Vagina (tissue), 2 donors: ENCODE data around the gene ELP1. TPM values are rescaled to one million over a fixed set of nuclear protein-coding genes. Genes with fewer than 3 reads are reported as not detected.

Source experiments
- DNase-seq, 2 donors: peaks; one replicate each; pipeline ENCODE4 v3.0.0-alpha.2; 2017; ENCODE audit errors: extremely low spot score in 2 of 2
- H3K27ac ChIP-seq: fragments of 200-600 bp; sonication (generic); one replicate; pipeline ENCODE4 v1.5.1; 2019
- H3K27me3 ChIP-seq: fragments of 200-600 bp; sonication (generic); one replicate; pipeline ENCODE4 v1.5.1; 2019
- H3K36me3 ChIP-seq, 2 donors: fragments of 200-600 bp; sonication (generic); one replicate each; pipeline ENCODE4 v1.5.1; 2017 to 2019
- H3K4me1 ChIP-seq: fragments of 200-600 bp; sonication (generic); one replicate; pipeline ENCODE4 v1.5.1; 2019
- H3K4me3 ChIP-seq, 2 donors: fragments of 200-600 bp; sonication (generic); 1 replicate in 1 of 2; 2 replicates in 1 of 2; pipeline ENCODE4 v1.5.1; 2016 to 2019
- H3K9me3 ChIP-seq: fragments of 200-600 bp; sonication (generic); one replicate; pipeline ENCODE4 v1.5.1; 2019
- POLR2A ChIP-seq, 2 donors: fragments of 450-650 bp; IDR thresholded peaks; one replicate each; pipeline ENCODE4 v1.6.1; 2017; ENCODE audit warnings: antibody characterized with exemption in 2 of 2, mild to moderate bottlenecking in 2 of 2, moderate library complexity in 2 of 2
- POLR2AphosphoS5 ChIP-seq, 2 donors: sonication (generic); formaldehyde crosslinking; IDR thresholded peaks; one replicate each; pipeline ENCODE4 v1.9.0; 2017; ENCODE audit warnings: antibody characterized with exemption in 2 of 2, mild to moderate bottlenecking in 2 of 2, low read depth in 1 of 2; ENCODE audit not compliant: insufficient read depth in 1 of 2
- intact Hi-C: fragments of 100-400 bp; cut with DNase I; formaldehyde crosslinking; loops from one replicate; pipeline ENCODE4 v1.15.1; 2023
- total RNA-seq: library from RNA; depleted of rRNA; stranded (reverse); fragments of >200 nt; gene quantifications from one replicate; pipeline ENCODE4 v1.2.3, GENCODE V29; 2016
- TF ChIP-seq, protein P1 (sequence below), 3 experiments: fragments of 450-650 bp in 2 of 3; fragments of 200-600 bp in 1 of 3; sonication (generic) in 1 of 3; IDR thresholded peaks; one replicate each; pipeline ENCODE4 v1.5.1; 2017 to 2019; ENCODE audit warnings: antibody characterized with exemption in 3 of 3, mild to moderate bottlenecking in 2 of 3, moderate library complexity in 2 of 3

ELP1 gene
- total RNA-seq, 1 donor from 2014 or later, result 16.9 TPM

DNA sequence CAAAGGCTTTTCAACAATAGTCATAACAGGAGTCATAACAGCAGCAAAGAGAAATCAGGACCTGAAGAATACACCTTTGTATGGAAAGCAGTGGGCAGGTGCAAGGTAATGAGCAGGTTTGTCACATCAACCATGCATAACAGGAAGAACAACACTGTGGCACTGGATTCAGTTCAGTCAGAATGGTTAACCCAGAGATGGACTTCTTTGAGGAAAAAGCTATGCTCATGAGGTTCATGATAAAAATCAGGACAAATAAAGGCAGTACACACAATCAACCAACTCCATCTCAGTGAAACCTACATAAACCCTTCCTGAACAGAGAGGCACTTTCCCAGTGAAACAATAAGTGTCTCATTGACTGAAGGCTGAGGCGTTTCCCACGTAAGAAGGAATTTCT, 27.2 kb upstream of the ELP1 start:
- H3K27me3 ChIP-seq, result no peaks in the 10 kb centered on the region
- intact Hi-C loops, result no loop called here

DNA sequence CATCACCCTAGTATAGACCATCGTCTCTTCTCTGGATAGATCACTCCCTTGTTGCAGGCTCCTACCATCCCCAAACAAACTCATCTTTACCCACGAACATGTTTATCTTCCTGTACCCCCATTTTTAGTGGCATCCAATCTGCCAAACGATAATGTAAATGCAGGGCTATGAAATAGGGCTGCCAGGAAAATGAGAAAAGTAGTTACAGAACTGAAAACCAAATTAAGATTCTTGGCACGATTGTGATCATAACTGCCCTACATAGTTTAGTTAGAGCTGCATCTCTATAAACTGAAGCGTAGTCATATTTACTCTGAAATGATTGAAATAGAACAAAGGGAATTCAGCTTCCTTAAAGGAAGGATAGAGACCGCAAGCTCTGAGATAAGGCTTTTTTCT, 26.4 kb upstream of the ELP1 start:
- H3K9me3 ChIP-seq, result no peaks in the 10 kb centered on the region
- TF ChIP-seq POLR2AphosphoS5 (IDR thresholded peaks at IDR 0.05; ENCODE audit: insufficient read depth in 1 of 2, low read depth in 1 of 2) (no peak), POLR2A (IDR thresholded peaks at IDR 0.05) (no peak)
- TF ChIP-seq, protein P1, sequence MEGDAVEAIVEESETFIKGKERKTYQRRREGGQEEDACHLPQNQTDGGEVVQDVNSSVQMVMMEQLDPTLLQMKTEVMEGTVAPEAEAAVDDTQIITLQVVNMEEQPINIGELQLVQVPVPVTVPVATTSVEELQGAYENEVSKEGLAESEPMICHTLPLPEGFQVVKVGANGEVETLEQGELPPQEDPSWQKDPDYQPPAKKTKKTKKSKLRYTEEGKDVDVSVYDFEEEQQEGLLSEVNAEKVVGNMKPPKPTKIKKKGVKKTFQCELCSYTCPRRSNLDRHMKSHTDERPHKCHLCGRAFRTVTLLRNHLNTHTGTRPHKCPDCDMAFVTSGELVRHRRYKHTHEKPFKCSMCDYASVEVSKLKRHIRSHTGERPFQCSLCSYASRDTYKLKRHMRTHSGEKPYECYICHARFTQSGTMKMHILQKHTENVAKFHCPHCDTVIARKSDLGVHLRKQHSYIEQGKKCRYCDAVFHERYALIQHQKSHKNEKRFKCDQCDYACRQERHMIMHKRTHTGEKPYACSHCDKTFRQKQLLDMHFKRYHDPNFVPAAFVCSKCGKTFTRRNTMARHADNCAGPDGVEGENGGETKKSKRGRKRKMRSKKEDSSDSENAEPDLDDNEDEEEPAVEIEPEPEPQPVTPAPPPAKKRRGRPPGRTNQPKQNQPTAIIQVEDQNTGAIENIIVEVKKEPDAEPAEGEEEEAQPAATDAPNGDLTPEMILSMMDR (IDR thresholded peaks at IDR 0.05), result no peak
- H3K36me3 ChIP-seq, result no peaks in the 10 kb centered on the region
- no peak overlapping the region for H3K27ac ChIP-seq
- no peaks in the 10 kb centered on the region for H3K27me3 ChIP-seq
- DNase-seq, result no peak
- intact Hi-C loops, result no loop called here
- H3K4me3 ChIP-seq, result no peak overlapping the region
- H3K4me1 ChIP-seq, result no peaks in the 10 kb centered on the region

More for the DNA sequence above, 27.2 kb upstream of the ELP1 start:
- no peaks in the 10 kb centered on the region for H3K4me1 ChIP-seq
- DNase-seq, result no peak
- no peaks in the 10 kb centered on the region for H3K36me3 ChIP-seq
- TF ChIP-seq POLR2A (IDR thresholded peaks at IDR 0.05) (no peak), POLR2AphosphoS5 (IDR thresholded peaks at IDR 0.05; ENCODE audit: insufficient read depth in 1 of 2, low read depth in 1 of 2) (no peak)
- TF ChIP-seq, protein P1 (IDR thresholded peaks at IDR 0.05), result no peak
- no peak overlapping the region for H3K27ac ChIP-seq
- H3K4me3 ChIP-seq, result no peak overlapping the region
- H3K9me3 ChIP-seq, result no peaks in the 10 kb centered on the region

DNA sequence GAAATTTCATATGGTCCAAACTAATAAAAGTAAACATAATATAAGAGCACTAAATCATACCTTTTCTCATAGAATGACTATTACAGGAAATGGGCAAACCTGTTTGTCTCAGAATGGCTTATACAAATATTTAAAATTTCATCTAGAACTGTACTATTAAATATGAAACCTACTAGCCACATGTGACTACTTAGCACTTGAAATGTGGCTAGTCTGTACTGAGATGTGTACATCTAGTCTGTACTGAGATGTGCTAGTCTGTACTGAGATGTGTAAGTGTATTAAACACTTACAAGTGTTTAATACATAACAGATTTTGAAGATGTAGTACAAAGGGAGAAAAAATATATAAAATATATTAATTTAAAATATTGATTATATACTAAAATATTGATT, 22.7 kb upstream of the ELP1 start:
- Histone ChIP-seq H3K36me3 (no peaks in the 10 kb centered on the region), H3K4me3 (no peak overlapping the region), H3K4me1 (no peaks in the 10 kb centered on the region), H3K27me3 (no peaks in the 10 kb centered on the region), H3K27ac (no peak overlapping the region), H3K9me3 (no peaks in the 10 kb centered on the region)
- intact Hi-C loops, result no loop called here
- TF ChIP-seq, protein P1 (IDR thresholded peaks at IDR 0.05), result no peak
- TF ChIP-seq POLR2A (IDR thresholded peaks at IDR 0.05) (no peak), POLR2AphosphoS5 (IDR thresholded peaks at IDR 0.05; ENCODE audit: insufficient read depth in 1 of 2, low read depth in 1 of 2) (no peak)
- no peak for DNase-seq

DNA sequence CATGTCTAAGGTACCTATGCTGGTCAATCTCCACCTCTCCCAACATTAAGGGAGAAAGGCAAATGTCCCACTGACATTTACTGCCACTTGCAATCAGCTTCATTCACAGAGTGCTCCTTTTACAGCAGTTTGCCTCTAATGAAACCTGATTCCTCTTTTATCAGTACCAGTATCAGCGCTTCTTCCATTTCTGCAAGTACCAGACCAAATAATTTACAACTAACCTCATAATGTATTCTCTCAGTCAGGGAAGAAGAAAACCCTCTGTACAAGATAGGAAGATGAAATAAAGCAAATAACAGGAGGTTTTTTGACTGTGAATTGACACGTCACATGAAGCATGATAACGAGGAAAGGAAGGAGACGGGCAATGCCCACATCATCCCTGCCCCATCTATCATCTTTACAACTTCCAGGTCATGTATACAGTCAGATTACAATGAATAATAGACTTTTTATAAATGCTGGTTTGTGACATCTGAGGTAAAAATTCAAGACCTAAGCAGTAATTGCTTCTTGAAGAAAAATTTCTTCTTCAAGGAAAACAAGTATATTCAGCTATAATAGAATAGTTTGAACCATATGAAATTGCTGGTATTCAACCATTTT, 22.2 kb upstream of the ELP1 start:
- TF ChIP-seq, protein P1 (IDR thresholded peaks at IDR 0.05), result no peak
- TF ChIP-seq POLR2AphosphoS5 (IDR thresholded peaks at IDR 0.05; ENCODE audit: insufficient read depth in 1 of 2, low read depth in 1 of 2) (no peak), POLR2A (IDR thresholded peaks at IDR 0.05) (no peak)
- H3K36me3 ChIP-seq, result no peaks in the 10 kb centered on the region
- intact Hi-C loops, result no loop called here

DNA sequence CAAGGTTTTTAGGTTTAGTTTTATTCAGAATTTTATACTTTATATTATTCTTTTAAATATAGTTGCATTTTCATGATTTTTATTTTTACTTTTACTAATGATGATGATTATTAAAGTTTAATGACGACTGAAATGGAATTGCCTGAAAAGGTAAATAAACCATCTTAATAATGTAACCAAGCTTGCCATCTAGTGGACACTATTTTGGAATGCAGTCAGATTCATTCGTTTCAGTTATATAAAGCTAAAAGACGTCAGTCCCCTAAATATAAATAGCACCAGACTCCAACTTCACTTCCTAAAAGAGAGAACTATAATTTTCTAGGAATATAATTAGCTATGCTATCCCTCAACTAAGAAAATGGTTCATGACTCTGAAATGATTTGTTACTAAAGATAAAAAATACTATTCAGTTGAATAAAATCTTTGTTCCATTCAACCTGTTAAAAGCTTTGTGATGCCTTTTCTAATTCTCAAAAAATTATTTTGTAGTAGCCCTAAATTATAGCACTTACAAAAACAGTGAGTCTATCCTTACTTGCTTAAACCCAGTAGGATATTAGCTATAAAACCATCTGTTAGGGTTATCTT, 20.2 kb upstream of the ELP1 start:
- intact Hi-C loops, result no loop called here
- H3K9me3 ChIP-seq, result no peaks in the 10 kb centered on the region
- H3K4me3 ChIP-seq, result no peak overlapping the region
- peak overlapping the region; percentile 42 for H3K27ac ChIP-seq
- no peaks in the 10 kb centered on the region for H3K4me1 ChIP-seq
- H3K27me3 ChIP-seq, result no peaks in the 10 kb centered on the region
- H3K36me3 ChIP-seq, result no peaks in the 10 kb centered on the region
- DNase-seq, result no peak
- TF ChIP-seq POLR2A (IDR thresholded peaks at IDR 0.05), result no peak
- TF ChIP-seq, protein P1 (IDR thresholded peaks at IDR 0.05), result peak; percentile 40 to 52 (median 47)
- peak in 1 of 2 donors; percentile 84 for TF ChIP-seq POLR2AphosphoS5 (IDR thresholded peaks at IDR 0.05; ENCODE audit: insufficient read depth in 1 of 2, low read depth in 1 of 2)

More for the DNA sequence above, 22.2 kb upstream of the ELP1 start:
- DNase-seq, result no peak
- H3K4me3 ChIP-seq, result no peak overlapping the region
- no peaks in the 10 kb centered on the region for H3K27me3 ChIP-seq
- no peaks in the 10 kb centered on the region for H3K9me3 ChIP-seq
- no peak overlapping the region for H3K27ac ChIP-seq
- H3K4me1 ChIP-seq, result no peaks in the 10 kb centered on the region
